ENCODE measurements around the gene CDC37L1.

CDC37L1 gene

DNA sequence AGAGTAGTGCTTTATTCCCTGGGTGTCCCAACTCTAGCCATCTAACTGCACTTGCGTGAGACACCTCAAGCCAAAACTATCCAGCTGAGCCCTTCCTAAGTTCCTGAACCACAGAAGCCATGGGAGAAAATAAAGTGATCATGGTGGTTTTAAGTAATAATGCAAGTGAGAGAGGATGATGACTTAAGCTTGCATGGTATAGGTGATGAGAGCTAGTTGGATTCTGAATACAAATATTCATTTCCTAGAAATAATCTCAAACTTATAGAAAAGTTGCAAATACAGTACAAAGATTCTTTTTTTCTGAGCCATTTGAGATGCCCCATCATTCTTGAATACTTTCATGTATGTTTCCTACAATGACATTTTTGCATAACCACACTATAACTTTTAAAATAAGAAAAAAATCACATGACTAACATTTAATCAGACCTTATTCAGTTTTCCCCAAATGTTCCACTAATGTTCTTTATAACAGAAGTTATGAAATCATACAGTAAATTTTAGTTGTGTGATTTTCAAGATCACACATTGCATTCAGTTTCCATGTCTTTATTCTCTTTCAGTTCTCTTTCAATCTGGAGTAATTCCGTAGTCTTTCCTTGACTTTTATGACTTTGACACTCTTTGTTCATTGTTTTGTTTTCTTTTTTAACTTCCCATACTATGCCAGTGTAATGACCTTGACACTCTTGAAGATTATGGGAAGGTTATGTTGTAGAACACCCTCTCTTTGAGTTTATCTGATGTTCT, 67.1 kb downstream of the CDC37L1 start:
- in situ Hi-C loops (cut with HindIII; ENCODE audit: low sequenced_read_pairs), result no loop called here

GRCh38 chr9:4748612-4749011, 69.2 kb downstream of the CDC37L1 start:
- in situ Hi-C loops (cut with HindIII; ENCODE audit: low sequenced_read_pairs), result no loop called here

DNA sequence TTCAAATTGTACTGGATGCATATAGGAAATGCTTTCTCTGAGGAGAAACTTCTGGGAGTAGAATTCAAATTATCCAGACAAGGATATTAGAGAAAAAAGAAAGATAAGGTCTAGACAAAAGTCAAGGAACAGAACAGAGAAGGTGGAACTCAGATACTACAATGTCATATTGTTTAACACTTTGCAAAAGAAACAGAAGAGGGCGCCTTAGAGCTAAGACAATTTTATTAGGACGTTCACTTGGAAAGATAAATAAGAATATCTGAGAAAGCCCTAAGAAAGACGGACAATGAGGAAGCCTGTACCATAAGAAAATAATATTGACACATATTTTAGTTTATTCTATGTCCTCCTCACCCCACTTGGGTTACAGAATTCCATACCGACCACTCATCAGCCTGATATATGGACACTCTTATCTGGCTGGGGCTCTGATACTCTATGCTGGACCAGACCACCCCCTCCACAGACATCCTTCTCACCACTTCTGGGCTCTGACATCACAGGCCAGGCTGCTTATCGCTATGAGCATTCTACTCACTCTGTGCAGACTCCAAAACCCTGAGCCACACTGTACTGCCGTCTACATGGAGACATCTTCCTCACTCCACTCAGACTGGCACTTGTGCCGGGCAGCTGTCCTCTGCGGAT, 70.8 kb downstream of the CDC37L1 start:
- in situ Hi-C loops (cut with HindIII; ENCODE audit: low sequenced_read_pairs), result loop anchor here (10.0 kb wide), 2 partner anchors 245 to 855 kb away; no protein-coding TSS in a partner anchor

GRCh38 chr9:4754530-4754929, 75.2 kb downstream of the CDC37L1 start:
- in situ Hi-C loops (cut with HindIII; ENCODE audit: low sequenced_read_pairs), result loop anchor here (10.0 kb wide), 2 partner anchors 240 to 850 kb away; no protein-coding TSS in a partner anchor

GRCh38 chr9:4755026-4755609, 75.7 kb downstream of the CDC37L1 start:
- in situ Hi-C loops (cut with HindIII; ENCODE audit: low sequenced_read_pairs), result loop anchor here (5.0 to 10.0 kb wide), 3 partner anchors 132 to 850 kb away; no protein-coding TSS in a partner anchor

DNA sequence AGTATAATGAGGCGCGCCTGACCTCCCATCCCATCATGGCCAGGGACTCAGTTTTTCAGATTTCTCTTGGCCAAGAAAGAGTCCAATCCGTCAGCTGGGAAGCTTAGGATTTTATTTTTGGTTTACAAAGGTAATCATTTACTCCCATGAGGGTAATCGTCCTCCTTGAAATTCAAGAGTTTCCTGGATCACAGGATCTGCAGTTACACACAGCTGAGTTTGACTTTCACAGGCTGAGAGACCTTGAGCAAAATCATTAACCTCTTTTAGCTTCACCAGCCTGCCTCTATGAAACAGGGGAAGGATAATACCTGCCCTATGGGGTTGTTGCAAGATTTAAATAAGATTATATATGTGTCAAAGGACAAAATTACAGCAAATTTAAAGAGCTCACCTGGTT, 77.1 kb downstream of the CDC37L1 start:
- in situ Hi-C loops (cut with HindIII; ENCODE audit: low sequenced_read_pairs), result loop anchor here (5.0 to 10.0 kb wide), 3 partner anchors 131 to 848 kb away; no protein-coding TSS in a partner anchor
